ENCODE data around the gene AMT.
"Not testable (repeated sequence)": the region's sequence is repeated elsewhere in the genome, so short reads cannot be mapped to it uniquely, and the experiment has no call there.

The AMT gene

DNA sequence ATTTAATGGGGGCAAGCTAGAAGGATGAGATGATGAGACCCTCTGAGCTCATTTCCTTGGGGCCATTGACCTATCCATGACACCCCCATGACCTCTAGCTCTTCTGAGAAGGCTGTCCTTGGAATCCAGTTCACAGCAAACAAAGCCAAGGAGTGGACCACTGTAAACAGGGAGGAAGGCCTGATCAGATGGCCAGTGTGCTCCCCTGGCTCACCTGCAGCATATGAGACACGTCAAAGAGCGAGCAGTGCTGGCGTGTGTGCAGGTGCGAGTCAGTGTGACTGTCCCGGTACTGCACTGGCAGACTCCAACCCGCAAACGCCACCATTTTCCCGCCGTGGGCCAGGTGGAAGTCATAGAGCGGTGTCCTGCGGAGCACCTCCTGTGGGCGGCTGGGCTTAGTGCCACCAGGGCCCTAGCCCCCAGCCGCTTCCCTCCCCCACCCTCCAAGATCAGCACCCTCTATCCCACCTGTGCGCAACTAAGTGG is 339 bp downstream of the AMT start:
- DNase-seq = no peak

DNA sequence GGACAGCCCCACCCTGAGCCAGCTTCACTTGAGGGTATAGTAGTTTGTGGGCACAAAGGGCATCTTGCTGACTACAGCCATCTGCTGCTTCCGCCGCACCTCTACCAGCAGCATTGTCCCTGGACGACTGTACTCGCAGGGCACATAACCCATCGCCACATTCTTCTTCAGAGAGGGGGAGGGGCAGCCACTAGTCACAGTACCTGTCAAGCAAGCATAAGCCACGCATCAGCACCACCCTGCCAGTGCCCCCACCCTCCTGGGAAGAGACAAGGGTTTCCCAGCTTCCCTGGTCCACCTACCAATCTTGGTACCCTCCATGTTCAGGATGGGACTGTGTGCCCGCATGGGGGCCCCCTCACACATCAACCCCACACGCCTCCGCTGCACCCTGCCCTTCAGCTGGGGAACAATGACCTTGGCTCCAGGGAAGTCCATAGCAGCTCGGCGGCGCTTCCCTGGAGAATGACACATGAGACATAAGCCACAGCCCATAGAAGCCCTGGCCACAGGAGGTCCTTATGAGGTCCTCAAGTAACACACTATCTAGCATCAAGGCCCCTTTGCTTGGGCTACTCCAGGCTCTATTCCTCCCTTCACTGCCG is 4.7 kb downstream of the AMT start:
- DNase-seq = no peak

DNA sequence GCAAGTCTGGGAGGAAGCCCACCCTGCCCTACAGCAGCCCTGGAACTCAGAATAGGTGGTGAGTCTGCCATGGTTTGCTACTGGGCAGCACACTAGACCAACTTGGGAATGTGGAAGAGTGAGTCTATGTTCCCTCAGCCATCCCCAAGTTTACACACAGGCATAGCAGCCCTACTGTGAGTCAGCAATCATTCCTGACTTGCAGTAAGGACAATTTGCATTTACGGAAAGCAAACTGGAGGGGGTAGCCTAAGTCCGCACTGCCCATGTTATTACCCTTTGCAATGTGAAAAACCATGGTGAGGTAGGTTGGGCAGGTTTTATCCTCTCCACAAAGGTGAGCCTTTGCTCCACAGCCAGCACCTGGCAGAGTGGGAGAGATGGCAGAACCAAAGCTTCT is 5.4 kb downstream of the AMT start:
- DNase-seq = no peak

DNA sequence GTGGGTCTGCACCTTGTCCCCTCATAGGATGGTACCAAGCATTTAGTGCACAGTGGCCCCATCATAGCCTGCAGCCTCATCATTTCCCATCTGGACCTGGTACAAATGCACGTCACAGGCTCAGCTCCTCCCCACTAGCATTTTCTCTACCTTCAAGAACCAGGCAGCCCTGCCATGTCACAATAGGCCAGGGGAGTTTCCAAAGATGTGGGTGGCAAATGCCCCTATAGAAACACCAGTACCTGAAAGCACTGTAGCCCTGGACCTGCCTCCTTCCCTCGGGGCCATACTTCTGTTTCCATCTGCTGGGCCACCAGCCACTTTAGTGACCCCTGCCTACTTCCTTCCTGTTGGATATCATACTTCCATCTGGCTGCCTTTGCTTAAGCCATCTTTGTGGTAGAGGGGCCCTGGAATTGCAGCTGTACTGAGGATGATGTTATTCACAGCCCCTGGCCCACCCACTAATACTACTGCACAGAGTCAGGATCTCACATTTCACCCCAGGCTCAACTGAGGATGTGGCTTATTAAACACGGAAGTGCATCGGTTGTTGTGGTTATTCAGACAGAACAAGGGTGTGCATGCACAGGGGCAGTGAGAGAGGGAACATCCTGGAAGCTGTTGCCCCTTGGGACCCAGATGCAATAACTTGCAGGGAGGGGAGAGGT is 6.2 kb downstream of the AMT start:
- peak; percentile 88 to 92 for DNase-seq

DNA sequence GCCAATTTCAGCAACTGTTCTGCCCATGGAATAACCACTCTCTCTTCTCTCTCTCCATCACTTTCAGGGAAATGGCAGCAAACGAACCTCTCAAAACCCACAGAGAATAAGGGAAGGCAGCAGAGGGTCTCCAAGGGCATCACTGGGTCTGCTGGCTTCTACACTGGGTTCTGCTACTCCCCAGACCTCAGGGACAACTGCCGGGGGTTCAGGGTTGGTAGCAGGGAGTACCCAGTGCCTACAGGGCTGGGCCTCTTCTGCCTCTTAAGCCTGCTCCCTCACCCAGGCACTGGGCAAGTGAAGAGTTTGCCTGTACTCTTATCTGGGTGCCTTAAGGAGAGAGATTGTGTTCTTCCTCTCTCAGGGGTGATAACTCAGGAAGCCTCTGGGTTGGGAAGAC is 7.5 kb downstream of the AMT start:
- no peak for DNase-seq

DNA sequence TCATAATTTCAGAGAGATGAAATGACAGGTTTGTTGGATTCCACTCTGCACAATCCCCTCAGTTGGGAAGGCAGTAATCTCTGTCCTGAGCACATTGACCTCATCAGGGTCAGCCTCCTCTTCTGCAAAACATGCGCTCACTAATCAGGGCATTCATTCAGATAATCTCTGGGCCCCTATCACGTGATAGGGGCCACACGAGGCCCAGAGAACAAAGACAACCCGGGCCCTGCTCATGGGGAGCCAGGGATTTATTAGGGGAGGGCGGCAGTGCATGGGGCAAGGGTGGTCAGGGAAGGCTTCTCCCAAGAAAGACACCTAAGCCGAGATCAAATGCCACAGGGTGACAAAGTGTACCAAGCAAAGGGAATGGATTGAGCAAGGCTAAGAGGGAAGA is 8.9 kb downstream of the AMT start:
- no peak for DNase-seq

DNA sequence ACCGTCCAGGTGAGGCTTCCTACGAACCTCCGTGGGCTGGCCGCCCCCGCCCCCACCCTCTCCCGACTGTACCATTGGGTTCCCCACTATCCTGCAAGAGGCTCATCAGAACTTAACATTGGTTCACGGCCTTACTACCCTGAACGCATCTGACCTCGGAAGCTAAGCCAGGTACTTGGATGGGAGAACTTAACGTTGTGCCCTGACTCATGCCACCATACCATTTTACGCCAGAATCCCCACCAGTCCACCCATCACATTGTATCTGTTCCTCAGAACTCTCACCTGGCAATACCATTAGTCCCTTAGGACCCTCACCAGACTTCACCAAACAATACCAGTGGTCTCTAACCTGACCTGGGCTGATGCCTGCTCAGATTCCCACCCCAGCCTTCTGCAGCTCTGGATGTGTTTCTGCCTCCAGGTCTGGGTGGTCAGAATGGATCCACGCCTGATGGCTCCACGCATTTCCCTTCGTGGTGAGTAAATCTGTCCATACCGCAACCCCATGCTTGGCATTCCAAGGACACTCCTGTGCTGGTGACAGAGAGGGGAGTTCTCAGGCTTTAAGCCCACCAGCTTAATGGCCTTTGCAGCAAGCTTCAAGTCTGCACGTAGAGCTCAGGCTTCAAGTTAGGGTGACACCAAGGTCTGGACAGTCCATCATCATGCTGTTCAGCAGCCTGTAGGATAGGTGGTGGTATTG is 9.5 kb downstream of the AMT start:
- no peak for DNase-seq

DNA sequence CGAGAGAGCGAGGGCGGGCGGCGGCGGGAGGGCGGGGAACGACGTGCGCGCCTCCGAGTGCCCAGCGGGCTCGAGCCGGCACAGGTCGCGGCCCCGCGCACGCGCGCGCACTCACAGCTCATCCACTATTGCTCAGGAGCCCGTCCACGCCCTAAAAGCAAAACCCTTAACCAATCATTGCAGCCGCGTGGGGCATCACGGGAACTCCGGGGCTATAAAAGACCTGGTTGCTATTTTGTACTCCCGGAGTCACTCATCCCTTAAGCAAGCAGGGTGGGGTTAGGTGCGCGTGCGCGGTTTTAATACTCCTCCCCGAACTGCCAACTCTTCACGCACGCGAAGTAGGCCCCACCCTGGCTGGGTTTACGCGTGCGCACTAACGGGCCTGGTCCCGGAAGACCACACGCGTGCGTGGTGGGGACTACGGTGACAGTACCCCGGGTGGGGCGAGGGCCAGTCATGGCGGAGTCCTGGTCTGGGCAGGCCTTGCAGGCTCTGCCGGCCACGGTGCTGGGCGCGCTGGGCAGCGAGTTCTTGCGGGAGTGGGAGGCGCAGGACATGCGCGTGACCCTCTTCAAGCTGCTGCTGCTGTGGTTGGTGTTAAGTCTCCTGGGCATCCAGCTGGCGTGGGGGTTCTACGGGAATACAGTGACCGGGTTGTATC is 10.2 kb downstream of the AMT start, which contains the start of the genes RHOA and TCTA:
Gene RHOA (minus strand): TSS at position 9 of the 664 bp plus-strand sequence. CDS start 36,387 bp downstream, outside the sequence.
Gene TCTA (plus strand): TSS at position 456 of the 664 bp plus-strand sequence. CDS start 4 bp downstream, at position 460.
- peak; percentile 100 for DNase-seq

DNA sequence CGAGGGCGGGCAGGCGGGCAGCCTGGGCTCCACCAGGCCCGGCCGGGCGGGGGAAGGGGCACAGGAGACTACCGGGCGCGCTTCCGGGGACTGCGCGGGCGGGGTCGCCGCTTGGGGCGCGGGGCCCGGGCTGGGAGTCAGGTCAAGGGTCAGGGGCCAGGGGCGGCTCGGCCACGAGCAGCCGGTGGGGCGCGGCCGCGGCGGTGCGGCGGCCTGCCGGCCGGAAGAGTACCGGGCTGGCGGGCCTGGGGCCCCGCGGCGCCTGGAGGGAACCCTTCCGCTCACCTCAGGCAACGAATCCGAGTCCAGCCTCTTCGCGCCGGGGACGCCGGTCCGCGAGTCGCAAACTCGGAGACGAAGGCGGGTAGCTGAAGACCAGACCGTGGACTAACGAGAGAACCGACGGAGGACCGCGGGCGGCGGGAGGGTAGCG is 10.7 kb downstream of the AMT start:
- peak; percentile 48 to 56 for DNase-seq

DNA sequence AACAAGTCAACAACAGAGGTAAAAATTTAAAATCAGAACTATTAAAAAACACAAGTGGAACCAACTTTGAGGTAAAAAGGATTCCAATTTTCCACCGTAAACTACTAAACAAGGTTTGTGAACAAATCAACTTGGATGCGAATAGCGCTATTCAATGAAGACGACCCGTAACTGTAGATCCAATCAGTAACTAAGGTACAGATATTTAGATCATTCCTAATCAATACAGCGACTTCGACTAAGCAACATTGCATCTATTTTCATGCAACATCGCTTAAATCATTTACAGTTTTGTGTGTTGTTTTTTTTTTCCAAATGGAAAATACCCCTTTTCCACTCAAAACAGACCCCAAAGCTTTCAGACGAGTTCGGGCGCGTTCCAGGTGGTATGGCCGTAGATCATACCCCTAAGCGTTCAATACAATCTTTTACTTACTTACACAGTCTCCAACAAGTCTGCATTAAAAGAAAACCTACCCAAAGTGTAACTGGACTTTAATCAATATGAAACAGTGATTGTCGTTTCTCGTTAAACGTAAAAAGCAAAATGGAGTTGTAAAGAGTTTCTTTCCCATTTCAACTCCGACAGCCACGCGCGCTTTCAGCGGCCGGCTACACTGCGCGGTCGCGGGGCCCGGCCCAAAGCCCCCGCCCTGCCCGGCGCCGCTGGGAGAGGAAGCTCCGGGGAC is 11.3 kb downstream of the AMT start:
- no peak for DNase-seq

DNA sequence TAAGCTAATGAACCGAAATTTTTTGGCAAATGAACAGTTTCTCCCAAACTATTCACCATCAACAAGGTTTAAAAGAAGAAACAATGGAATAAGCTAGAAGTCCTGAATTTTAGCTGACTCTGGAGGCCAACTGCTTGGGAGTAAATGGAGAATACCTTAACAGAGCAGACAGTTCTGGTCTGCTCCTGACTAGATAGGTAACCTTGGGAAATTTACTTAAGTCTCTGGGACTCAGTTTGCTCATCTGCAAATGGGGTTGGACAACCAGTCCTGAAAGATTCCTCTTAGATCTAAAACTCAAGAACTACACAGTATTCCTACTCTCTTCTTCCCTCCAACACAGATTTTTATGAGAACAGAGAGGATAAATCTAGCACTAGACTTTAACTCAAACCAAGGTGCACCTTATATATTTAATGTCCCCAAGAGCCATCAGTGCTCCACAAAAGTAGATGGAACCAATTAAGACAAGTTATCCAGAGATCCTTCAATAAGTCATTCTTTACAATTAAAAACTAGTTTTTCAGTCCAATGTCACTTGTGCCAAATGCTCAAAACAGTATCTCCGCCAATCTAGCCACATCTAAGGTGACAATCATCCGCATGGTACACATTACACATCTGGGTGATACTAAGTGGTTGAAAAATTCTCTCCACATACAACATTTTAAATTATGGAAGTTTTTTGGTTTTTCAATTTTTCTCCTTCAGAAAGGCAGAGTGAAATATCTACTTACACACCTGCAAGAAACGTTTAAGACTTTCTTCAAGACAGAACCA is 12.0 kb downstream of the AMT start:
- DNase-seq = no peak

DNA sequence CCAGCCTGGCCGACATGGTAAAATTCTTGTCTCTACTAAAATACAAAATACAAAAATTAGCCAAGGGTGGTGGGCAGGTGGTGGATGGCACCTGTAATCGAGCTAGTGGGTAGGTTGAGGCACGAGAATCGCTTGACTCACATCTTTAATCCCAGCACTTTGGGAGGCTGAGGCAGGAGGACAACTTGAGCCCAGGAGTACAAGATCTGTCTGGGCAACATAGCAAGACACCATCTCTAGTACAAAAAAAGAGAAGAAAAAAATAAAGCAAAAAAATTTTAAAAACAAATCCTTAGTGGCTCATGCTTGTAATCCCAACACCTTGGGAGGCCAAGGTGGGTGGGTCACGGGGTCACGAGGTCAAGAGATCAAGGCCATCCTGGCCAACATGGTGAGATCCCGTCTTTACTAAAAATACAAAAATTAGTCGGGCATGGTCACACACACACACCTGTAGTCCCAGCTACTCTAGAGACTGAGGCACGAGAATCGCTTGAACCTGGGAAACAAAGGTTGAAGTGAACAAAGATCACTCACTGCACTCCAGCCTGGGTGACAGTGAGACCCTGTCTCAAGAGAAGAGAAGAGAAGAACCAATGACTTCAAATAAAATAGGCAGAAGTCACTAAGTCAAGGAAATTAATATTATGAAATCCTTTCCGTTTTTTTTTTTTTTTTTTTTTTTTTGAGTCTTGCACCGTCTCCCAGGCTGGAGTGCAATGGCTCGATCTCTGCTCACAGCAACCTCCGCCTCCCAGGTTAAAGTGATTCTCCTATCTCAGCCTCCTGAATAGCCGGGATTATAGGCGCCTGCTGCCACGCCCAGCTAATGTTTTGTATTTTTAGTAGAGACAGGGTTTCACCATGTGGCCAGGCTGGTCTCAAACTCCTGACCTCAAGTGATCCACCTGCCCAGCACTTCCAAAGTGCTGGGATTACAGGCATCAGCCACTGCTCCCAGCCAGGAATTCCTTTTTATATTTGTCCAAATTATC is 15.4 kb downstream of the AMT start:
- DNase-seq = peak; percentile 46 to 62

DNA sequence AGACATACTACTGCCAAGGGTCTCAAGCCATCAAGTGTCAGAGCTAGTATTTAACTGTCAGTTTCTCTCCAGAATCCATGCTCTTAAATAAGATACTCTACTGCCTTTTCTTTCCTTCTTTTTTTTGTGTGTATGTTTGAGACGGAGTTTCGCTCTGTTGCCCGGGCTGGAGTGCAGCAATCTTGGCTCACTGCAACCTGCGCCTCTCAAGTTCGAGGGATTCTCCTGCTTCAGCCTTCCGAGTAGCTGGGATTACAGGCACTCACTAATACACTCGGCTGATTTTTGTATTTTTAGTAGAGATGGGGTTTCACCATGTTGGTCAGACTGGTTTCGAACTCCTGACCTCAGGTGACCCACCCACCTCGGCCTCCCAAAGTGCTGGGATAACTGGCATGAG is 16.7 kb downstream of the AMT start:
- not testable (repeated sequence) for DNase-seq

DNA sequence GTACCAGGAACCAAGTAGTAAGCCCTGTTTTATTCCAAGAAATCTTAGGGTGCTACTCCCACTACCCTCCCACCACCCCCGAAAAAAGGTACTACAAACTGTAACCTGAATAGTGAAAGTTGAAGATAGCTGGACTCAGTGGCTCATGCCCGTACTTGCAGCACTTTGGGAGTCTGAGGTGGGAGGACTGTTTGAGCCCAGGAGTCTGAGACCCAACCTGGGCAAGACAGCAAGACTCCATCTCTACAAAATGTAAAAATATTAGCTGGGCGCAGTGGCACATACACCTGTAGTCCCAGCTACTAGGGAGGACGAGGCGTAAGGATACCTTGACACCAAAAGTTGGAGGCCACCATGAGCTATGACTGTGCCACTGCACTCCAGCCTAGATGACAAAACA is 18.4 kb downstream of the AMT start:
- no peak for DNase-seq

DNA sequence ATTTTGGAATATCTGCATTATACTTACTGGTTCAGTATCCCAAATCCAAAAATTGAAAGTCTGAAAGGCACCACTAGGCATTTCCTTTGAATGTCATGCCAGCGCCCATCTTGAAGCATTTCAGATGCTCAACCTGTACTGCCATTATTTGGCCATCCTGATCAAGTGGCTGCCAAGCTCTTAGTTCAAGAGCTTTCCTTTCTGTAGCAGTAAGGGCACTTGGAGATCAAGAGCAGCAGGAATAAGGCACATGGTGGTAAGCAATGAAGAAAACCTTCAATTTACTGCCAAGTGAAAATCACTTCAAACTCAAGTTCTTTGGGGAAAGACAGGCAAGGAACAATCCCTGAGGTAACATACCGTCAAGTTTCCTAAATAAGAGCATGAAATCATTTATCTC is 20.5 kb downstream of the AMT start:
- no peak for DNase-seq

DNA sequence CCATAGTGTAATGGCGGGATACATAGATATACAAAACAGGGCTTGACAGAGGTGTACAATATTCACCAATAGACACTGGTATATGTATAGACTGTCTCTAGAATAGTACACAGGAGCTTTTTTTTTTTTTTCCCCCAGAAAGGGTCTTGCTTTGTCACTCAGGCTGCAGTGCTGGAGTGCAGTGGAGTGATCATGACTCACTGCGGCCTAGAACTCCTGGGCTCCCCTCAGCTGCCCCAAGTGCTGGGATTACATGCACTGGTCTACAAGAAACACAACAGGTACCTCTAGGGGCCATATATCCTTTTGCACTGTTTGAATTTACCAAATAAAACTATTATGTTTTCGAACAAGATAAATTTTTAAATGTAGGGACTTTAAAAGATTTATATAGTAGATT is 22.8 kb downstream of the AMT start:
- DNase-seq = no peak

DNA sequence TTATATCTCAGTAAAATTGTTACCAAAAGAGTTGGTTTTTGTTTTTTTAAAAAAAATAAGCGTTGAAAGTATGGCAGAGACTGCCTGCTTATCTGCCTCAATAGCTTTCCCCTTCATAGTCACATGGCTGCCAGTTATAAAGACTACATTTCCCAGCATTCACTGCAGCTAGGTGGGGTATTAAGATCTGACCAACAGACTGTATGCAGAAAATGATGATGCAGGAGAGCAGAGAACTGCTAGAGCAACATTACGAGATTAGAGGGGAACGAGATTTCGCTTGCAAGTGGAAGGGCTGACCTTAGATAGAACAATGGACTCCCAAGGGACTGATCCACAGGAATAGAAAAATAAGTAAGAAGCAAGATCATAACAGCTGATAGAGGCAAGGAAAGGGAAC is 24.8 kb downstream of the AMT start:
- peak in 1 of 2 experiments; percentile 11 for DNase-seq

DNA sequence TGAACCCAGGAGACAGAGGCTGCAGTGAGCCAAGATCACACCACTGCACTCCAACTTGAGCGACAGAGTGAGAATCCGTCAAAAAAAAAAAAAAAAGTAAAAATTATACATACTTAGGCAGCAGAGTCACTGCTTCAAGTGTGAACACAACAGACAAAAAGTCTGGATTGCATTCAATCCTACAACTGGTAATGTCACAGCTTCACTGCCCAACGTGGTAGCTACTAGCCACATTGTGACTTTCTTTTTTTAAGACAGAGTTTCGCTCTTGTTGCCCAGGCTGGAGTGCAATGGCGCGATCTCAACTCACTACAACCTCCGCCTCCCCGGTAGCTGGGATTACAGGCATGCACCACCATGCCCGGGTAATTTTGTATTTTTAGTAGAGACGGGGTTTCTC is 31.0 kb downstream of the AMT start:
- not testable (repeated sequence) for DNase-seq

DNA sequence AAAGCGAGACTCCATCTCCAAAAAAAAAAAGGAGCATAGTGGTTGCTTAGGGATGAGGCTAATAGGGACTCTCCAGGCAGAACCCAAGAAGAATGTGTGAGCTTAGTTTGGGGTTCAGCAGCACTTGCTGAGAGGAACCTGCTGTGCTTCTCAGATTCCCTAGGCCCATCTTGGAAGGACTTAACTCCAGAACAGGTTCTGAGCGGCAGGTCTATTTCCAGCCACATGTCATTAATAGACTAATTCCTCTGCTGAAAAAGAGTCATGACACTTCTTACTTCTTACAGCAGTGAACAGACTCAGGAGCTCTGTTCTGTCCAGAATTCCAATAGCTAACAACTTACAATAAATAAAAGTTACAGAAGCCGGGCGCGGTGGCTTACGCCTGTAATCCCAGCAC is 33.0 kb downstream of the AMT start:
- no peak for DNase-seq

DNA sequence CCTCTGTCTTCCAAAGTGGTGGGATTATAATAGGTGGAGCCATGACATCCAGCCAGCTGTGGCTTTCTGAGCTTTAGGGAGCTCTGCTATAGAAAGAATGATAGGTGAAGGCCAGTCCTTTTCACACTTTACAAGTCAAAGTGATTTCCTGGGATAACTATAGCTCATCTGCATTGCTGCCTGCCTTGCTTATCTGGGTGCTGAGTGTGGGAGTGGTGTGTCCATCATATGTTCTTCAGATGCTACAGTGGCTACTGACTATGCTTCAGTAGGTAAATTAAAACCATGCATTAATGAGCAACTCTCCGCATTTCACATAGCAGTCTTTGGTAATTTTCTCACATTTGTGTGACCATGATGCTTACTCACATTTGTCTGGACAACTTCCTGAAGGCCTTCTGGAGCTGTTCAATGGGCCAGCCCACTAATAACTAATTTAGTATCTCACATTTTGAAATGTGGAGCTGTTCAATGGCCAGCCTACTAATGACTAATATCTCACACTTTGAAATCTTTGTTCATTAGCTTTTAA is 33.9 kb downstream of the AMT start:
- no peak for DNase-seq

Data from AML-193 (cell line).